ENCODE results near the gene SRF.

DNA sequence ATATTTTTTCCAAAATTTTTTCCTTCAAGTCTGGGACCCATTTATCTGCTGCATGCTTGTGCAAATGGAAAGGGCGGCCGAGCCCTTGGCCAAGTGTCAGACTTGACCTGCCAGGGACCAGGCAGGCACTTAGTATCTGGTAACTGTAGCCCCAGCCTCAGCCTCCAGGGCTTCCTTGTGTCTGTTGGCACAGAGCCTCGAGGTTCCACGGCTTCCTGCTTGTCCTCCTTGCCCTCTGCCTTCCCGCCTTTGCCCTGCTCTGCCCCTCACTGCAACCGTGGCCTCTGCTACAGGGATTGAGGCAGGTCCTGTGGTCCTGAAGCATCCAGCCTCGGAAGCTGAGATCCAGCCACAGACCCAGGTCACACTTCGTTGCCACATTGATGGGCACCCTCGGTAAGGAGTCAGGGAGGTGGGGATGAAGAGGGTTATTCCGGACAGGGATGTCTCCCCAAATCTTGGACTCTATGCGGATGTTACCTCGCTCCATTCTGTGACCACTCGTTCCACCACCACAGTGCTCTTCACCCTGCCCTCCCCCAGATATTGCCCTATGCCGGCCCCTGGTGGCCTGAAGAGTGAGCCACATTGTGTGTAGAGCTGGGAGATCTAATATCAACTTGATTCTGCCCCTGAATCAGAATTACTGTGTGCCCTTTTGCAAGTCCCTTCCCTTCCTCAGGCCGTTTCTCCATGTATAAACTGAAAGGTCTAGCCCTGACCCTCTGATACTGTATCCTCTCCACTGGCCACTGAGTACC is 41.5 kb upstream of the SRF start:
- TF ChIP-seq, protein P1, sequence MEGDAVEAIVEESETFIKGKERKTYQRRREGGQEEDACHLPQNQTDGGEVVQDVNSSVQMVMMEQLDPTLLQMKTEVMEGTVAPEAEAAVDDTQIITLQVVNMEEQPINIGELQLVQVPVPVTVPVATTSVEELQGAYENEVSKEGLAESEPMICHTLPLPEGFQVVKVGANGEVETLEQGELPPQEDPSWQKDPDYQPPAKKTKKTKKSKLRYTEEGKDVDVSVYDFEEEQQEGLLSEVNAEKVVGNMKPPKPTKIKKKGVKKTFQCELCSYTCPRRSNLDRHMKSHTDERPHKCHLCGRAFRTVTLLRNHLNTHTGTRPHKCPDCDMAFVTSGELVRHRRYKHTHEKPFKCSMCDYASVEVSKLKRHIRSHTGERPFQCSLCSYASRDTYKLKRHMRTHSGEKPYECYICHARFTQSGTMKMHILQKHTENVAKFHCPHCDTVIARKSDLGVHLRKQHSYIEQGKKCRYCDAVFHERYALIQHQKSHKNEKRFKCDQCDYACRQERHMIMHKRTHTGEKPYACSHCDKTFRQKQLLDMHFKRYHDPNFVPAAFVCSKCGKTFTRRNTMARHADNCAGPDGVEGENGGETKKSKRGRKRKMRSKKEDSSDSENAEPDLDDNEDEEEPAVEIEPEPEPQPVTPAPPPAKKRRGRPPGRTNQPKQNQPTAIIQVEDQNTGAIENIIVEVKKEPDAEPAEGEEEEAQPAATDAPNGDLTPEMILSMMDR (IDR thresholded peaks at IDR 0.05), result peak in 4 of 6 experiments; percentile 27 to 66 (median 61)
- TF ChIP-seq POLR2A (IDR thresholded peaks at IDR 0.05), result no peak
